ENCODE measurements around the gene CXADR.

GRCh38 chr21:17598437-17598836 is 85.6 kb downstream of the CXADR start:
- TF ChIP-seq SP1 (IDR thresholded peaks at IDR 0.05): no peak
- TF ChIP-seq NFRKB (IDR thresholded peaks at IDR 0.05): no peak
- no peak for TF ChIP-seq ELF4 (IDR thresholded peaks at IDR 0.05)
- TF ChIP-seq PKNOX1 (IDR thresholded peaks at IDR 0.05): no peak
- TF ChIP-seq ARNT (IDR thresholded peaks at IDR 0.05): no peak
- TF ChIP-seq FOXA1 (IDR thresholded peaks at IDR 0.05): no peak
- no peak for TF ChIP-seq BHLHE40 (IDR thresholded peaks at IDR 0.05; ENCODE audit: borderline replicate concordance)
- TF ChIP-seq SUZ12 (IDR thresholded peaks at IDR 0.05): no peak
- no peak for TF ChIP-seq CTBP1 (IDR thresholded peaks at IDR 0.05; ENCODE audit: borderline replicate concordance)
- TF ChIP-seq FOXM1 (IDR thresholded peaks at IDR 0.05; ENCODE audit: borderline replicate concordance): no peak
- no peak for TF ChIP-seq ZNF384 (IDR thresholded peaks at IDR 0.05)

Measured in HEK293T (cell line).